Epidermal melanocyte (primary cell): ENCODE measurements around the gene GPR132.

ENCODE experiments used
- DNase-seq: peaks from one replicate; pipeline ENCODE4 v3.0.0; 2011; ENCODE audit warnings: low spot score; ENCODE audit not compliant: insufficient read length

GPR132 gene

DNA sequence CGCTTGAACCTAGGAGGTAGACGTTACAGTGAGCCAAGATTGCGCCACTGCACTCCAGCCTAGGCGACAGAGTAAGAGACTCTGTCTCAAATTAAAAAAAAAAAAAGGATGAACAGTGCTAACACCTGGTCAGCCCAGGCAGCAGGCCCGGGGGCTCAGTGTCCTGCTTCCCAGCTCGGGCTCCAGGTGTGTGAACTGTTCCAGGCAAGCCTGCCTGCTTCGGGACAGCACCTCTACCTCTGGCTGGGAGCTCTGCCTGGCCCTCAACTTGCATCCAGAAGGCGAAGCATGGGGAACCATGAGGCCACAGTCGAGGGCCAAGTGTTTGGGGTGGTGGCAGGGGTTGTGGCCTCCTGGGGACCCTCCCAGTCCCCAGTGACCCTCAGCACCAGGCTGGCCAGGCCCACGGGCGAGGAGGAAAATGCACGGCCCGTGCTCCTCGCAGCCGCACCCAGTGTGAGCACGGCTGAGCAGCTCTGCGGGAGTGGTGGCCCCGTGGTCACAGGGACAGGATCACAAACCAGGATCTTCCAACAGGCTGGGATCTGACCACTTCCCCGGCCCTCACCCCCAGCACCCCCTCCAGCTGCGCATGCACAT is 59.8 kb downstream of the GPR132 start:
- DNase-seq = no peak
